Skeletal muscle cell (primary cell): ENCODE data around the gene CAMKV.
A peak's percentile ranks its signal among the peaks of the same experiment; 100 is the strongest.
"Not testable (repeated sequence)": the region's sequence is repeated elsewhere in the genome, so short reads cannot be mapped to it uniquely, and the experiment has no call there.

Experiments
- DNase-seq: peaks from one replicate; pipeline ENCODE4 v3.0.0-alpha.2; 2010; ENCODE audit warnings: low read depth
- H3K4me3 ChIP-seq: 2 replicates; pipeline ENCODE4 v1.5.1; 2011; ENCODE audit warnings: low read depth, mild to moderate bottlenecking, control low read depth, low read length, moderate library complexity

The CAMKV gene

GRCh38 chr3:49869525-49870126, at the start of gene CAMKV:
TSS of gene CAMKV (minus strand) at chr3:49869906. CDS start at chr3:49862388, 7,518 bp downstream.
- no peak for DNase-seq
- peak within 1 kb of the TSS; percentile 26 for H3K4me3 ChIP-seq

DNA sequence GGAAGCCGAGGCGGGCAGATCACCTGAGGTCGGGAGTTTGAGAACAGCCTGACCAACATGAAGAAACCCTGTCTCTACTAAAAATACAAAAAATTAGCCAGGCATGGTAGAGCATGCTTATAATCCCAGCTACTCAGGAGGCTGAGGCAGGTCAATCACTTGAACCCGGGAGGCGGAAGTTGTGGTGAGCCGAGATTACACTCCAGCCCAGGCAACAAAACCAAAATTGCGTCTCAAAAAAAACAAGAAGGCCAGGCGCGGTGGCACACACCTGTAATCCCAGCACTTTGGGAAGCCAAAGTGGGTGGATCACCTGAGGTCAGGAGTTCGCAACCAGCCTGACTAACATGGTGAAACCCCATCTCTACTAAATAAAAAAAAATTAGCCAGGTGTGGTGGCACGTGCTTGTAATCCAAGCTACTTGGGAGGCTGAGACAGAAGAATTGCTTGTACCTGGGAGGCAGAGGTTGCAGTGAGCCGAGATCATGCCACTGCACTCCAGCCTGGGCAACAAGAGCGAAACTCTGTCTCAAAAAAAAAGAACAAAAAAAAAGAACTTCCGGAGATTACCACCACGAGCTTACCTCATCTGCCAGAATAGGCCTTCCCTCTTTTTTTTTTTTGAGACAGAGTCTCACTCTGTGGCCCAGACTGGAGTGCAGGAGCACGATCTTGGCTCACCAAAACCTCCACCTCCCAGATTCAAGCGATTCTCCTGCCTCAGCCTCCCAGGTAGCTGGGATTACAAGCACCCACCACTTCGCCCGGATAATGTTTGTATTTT, 48.3 kb upstream of the CAMKV start:
- DNase-seq, H3K4me3 ChIP-seq: not testable (repeated sequence)

- no peak for DNase-seq
- H3K4me3 ChIP-seq = no peak overlapping the region
These were observed 47.0 kb upstream of the CAMKV start for GRCh38 chr3:49916686-49917085.

DNA sequence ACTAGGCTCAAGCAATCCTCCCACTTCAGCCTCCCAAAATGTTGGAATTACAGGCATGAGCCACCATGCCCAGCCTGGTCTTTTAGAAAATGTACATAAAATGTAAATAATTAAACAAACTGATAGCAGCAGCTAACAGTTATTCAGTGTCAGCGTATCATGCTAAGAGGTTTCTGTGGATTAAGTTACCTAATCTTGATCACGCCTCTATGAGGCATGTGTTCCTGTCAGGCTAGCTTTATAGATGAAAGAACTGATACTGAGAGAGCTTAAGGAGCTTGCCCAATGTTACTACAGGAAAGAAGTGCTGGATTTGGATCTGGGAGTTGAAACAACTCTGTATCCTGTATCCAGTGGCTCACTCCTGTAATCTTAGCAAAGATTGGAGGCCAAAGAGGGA, 45.2 kb upstream of the CAMKV start:
- DNase-seq = no peak

DNA sequence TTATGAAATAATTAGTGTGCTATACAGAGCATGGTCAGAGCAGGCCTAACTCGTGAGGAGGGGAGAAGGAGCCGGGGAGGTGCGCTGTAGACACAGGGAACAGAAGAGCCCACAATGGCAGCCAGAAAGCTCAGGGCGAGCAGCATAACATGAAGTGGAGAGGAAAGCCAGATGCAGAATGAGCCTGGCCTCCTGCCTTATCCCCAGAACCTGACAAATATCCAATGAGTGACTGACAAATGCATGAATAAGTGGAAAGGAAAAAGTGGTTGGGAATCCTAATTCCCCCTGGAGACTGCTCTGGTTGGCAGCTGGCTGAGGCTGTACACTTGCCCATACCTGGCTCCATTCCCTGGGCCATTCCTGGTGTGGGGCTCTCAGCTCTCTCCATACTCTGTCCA, 43.2 kb upstream of the CAMKV start:
- no peak for DNase-seq

More for the DNA sequence above, 45.2 kb upstream of the CAMKV start:
- H3K4me3 ChIP-seq = no peak overlapping the region

GRCh38 chr3:49911611-49912010, 41.9 kb upstream of the CAMKV start:
- DNase-seq = no peak
- H3K4me3 ChIP-seq = no peak overlapping the region

More for the DNA sequence above, 43.2 kb upstream of the CAMKV start:
- H3K4me3 ChIP-seq = no peak overlapping the region

- DNase-seq = no peak
- H3K4me3 ChIP-seq = no peak overlapping the region
These were observed 41.4 kb upstream of the CAMKV start for GRCh38 chr3:49911124-49911420.

DNA sequence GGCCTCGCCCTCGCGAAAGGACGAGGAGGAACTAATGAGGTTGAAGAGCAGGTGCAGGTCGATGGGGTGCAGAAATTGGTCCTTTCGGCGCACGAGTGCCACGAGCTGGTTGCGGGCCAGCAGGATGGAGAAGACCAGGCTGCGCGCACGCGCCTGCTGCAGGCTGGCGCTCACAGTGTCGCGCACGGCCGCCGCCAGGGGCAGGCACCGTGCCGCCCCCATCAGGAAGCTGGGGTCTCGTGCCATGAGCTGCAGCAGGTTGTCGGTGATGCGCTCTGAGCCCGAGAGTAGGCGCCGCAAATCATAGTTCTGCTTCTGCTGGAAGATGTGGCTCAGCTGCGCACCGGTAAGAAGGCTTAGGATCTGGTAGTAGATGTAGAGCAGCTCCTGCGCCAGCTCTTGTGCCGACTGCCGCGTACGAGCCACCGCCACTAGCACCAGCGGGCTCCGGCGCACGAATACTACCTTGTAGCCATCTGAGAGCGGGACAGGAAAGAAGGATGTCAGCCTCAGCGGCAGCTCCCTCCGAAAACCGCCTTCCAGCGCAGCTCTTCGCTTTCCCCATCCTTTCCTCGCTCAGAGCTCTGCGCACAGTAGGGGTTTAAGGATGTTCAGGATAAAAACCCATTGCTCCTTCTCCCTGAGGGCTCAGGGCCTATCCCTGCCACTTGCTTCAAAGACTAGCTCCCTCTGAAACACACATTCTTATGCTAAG, 40.9 kb upstream of the CAMKV start:
- H3K4me3 ChIP-seq = no peak overlapping the region
- DNase-seq = no peak

GRCh38 chr3:49908373-49909199, 38.9 kb upstream of the CAMKV start:
- H3K4me3 ChIP-seq = no peak overlapping the region
- DNase-seq = no peak

- no peak for DNase-seq
- H3K4me3 ChIP-seq = peak overlapping the region; percentile 18
These were observed 36.5 kb upstream of the CAMKV start for GRCh38 chr3:49906073-49906743.

- not testable (repeated sequence) for DNase-seq
These were observed 34.7 kb upstream of the CAMKV start for GRCh38 chr3:49904448-49904847.

GRCh38 chr3:49903451-49904424, 34.0 kb upstream of the CAMKV start, which contains the start of gene MST1R:
TSS of gene MST1R (minus strand) at chr3:49903873. CDS start at chr3:49903609, 264 bp downstream.
- no peak for DNase-seq
- peak within 1 kb of the TSS; percentile 16 for H3K4me3 ChIP-seq

More at GRCh38 chr3:49904448-49904847, 34.7 kb upstream of the CAMKV start:
- H3K4me3 ChIP-seq = not testable (repeated sequence)

GRCh38 chr3:49902511-49903345, 33.0 kb upstream of the CAMKV start:
- H3K4me3 ChIP-seq = no peak overlapping the region
- no peak for DNase-seq

DNA sequence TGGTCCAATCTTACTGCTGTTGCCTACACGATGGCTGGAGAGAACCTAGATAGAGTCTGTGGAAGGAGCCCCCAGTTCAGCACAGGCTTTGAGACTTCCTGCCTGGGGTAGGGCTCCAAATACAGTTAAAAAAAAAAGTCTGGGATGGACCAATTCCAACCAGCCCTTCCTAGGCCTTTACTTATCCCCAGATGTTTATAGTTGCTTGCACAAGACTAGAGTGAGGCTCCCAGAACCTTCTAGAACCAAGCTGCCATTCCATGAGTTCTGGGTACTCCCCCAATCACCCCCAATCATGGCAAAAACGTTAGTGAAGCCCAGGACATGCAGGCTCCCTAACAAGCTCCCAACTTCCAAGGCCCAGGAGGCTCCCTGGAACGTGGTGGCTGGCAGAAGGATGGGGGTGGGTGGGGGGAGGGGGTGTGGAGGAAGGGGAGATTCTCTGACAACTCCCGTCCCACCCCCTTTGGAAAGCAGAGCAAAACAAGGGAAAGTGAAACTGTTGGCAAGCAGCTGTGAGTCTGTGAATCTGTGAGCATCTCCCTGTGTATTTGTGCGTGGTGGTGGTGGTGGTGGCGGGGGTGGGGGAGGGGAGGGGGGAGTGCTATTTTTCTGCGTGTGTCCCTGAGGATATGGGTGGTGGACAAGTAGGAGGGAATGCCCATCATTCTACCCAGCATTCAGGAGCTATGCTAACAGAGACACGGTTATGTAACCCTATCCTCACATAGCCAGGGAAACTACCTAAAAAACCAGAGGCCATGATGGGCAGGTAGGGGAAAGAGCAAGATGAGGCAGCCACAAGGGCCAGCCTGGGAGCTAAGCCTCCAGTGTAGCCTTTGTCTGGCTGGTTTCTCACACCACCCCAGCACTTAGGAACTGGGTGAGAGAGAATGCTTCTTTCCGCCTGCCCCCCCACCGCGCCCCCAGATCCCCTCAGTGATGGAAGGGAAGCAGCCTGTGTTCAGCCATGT, 31.9 kb upstream of the CAMKV start:
- DNase-seq = no peak
- H3K4me3 ChIP-seq = no peak overlapping the region

- no peak for DNase-seq
- H3K4me3 ChIP-seq = no peak overlapping the region
These were observed 30.9 kb upstream of the CAMKV start for GRCh38 chr3:49900491-49901153.

GRCh38 chr3:49899815-49900214, 30.1 kb upstream of the CAMKV start:
- H3K4me3 ChIP-seq = no peak overlapping the region
- no peak for DNase-seq
